NCI-H82 treated with DMSO at 0.1 percent for 48 hours (cell line): Measurements from ENCODE around the gene TRIM9.

Experiments used
- DNase-seq: peaks from one replicate; lab custom pipeline; 2025; ENCODE audit not compliant: unreplicated experiment; lab: John Stamatoyannopoulos, UW

The TRIM9 gene

GRCh38 chr14:51093371-51094281 is 1.3 kb downstream of the TRIM9 start:
- peak; percentile 12 for DNase-seq

DNA sequence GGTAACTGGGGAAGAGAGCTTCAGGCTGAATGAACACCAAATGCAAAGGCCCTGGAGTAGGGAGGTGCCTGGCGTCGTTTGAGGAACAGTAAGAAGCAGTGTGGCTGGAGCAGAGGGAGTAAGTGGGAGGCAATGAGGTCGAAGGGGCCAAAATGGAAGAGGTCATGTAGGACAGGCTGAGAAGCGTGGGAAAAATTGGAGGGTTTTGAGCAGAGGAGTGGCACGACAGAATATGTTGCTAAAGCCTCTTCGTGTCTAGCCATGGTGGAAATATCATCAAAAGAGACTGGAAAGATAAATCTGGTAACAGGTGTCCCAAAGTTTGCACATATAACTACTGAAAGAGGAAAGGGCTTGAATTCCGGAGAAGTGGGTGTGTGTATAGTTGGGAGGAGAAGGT is 1.9 kb downstream of the TRIM9 start:
- no peak for DNase-seq

- DNase-seq: no peak
These were observed 5.6 kb downstream of the TRIM9 start for GRCh38 chr14:51089278-51089677.

- no peak for DNase-seq
These were observed 7.9 kb downstream of the TRIM9 start for GRCh38 chr14:51087031-51087441.

DNA sequence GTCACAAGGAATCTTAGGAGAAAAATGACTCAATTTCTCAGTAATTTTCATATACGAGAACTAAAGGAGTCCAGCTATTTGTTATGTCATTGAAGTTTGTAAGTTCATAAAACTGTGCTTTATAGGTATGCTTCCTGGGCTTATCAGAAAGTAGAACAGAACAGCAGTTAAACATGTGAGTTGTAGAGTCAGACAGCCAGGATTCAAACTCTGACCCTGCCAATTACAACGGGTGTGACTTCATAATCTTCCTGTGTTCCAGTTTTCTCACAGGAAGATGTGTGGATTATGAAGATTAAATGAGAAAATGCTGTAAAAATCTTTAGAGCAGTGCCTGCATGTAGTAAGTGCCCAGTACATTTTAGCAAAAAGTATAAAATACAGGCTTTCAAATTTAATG is 8.9 kb downstream of the TRIM9 start:
- DNase-seq: no peak

- no peak for DNase-seq
These were observed 9.9 kb downstream of the TRIM9 start for GRCh38 chr14:51084962-51085361.

DNA sequence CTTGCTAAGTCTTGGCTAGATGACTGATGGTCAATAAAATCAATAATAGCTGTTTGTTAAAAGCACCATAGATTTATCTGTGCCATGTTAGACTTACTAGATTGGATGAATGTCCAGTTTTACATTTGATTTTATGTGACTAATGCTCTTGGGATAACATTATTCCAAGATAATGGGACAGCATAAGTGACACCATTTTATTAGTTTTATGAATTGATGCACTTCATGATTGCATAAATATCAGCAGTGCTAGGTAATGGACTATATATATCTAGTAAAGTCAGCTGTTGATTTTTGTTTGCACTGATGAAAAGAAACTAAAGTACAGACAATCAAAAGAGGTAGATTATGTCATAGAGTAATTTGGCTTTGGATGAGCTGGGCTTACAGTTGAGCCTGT is 10.4 kb downstream of the TRIM9 start:
- no peak for DNase-seq

DNA sequence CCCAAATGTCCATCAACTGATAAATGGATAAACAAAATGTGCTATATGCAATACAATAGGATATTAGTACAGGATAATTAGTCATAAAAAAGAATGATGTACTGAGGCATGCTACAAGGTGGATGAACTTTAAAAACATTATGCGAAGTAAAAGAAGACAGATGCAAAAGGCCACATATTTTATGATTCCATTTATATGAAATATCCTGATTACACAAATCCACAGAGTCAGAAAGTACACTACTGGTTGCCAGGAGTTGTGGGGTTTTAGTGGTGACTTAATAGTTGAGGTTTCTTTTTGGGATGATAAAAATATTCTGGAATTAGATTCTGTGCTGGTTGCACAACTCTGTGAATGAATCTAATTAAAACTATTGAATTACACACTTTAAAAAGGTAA is 12.6 kb downstream of the TRIM9 start:
- no peak for DNase-seq

- no peak for DNase-seq
These were observed 13.2 kb downstream of the TRIM9 start for GRCh38 chr14:51081712-51082111.

DNA sequence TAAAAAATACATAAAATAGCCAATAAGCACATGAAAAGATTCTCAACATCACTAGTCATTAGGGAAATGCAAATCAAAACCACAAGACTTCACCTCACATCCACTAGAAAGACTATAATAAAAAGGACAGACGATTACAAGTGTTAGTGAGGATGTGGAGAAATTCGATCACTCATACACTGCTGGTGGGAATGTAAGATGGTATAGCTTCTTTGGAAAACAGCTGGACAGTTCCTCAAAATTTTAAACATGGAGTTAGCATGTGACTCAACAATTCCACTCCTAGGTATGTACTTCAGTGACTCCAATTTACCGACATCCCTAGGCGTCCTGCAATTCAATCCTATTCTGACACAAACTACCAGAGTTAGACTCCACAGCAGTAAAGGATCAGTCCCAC is 13.7 kb downstream of the TRIM9 start:
- no peak for DNase-seq

DNA sequence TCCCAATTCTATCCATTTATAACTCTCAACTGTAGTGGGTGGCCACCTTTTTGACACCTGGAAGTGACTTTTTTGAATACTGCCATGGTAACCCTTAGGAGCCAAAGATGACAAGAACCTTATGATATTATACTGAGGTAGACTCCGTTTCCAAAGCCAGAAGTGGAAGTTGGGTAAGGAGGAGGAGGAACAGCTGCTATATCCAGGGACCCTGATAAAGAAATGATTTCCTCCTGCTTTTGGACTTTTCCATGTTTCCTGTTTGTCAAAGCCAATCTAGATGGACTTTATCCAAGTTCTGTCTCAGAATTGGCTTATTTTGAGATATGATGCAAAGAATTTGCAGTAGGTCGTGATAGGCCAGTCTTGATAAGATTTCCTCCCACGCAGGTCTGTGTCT is 14.3 kb downstream of the TRIM9 start:
- DNase-seq: no peak

DNA sequence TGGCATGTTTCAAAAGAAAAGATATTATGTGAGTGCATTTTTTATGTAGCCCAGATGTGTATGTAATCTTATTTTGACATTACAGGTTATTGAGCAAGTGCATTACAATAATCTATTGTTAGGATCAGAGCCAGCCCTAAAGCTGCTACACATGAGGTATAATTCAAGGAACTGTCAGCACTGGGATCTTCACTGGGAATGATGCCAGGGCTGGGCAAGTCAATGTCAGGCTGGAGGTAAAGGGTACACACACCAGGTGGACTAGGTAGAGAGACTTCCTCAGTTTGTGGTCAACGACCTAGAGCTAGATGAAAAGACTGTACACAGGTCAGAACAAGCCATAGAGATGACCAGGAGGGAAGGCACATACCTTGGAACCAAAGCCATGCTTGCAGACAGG is 15.4 kb downstream of the TRIM9 start:
- DNase-seq: no peak

DNA sequence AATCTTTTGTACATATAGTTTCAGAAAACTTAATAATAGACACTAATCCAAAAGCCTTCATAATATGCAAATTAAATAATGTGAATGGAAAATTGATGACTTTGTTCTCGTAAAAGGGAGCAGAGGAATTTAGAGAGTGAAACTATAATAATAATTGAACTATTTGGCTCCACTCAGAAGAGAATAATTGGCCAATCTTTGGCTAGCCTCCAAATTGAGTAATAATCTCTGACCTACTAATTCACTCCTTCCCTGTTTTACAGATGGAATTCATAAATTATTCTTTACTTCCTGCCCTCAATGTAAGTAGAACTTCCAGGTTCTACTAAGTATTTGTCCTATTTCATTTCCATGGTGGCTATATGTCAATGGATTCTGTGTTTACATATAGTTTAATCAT is 15.8 kb downstream of the TRIM9 start:
- DNase-seq: no peak

DNA sequence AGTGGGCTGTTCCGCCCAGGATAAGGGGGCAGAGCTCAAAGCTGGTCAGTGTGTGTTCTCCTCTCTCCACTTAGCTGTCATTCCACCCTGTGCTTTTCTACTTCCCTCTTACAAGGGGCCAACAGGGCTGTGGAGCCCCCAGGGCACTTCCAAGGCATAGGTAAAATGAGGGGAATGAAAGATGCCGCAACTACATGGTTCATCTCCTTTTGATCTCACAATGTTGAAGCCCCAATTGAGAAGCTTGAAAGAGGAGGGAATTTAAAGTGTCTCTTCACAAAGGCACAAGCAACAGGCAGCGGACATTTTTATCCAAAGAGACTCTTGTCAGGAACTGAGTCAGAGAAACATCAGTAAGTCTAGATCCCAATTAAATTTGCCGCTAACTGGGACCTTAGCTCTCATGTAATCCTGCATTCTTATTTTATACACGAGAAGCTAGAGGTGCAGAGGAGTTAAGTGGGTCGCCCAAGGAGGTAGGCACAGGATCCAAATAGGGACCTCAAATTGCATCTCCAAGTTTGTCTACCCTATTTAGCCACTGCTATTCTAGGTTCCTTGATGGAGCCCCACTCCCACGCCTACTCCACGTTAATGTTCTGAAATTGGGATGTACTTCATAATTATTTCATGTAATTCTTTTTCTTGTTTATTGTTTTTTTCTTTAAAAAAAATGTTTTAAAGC is 20.1 kb downstream of the TRIM9 start:
- DNase-seq: no peak

- DNase-seq: no peak
These were observed 21.2 kb downstream of the TRIM9 start for GRCh38 chr14:51073731-51074130.

DNA sequence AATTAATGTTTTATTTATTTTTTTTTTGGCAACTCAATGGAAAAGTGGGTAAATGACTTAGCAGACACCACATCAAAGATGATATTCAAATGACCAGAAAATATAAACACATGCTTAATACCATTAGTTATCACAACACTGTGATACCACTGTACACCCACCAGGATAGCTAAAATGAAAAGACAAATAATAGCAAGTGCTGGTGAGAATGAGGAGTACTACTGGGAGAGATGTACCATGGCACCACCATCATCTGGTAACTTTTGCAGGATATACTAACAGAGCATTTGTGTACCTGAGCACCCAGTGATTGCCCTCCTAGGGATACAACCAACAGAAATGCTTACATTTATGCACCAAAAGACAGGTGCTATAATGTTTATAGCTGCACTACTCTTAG is 21.9 kb downstream of the TRIM9 start:
- DNase-seq: no peak

GRCh38 chr14:51071857-51072256 is 23.0 kb downstream of the TRIM9 start:
- DNase-seq: no peak

- DNase-seq: no peak
These were observed 24.2 kb downstream of the TRIM9 start for GRCh38 chr14:51070726-51071125.

- no peak for DNase-seq
These were observed 25.9 kb downstream of the TRIM9 start for GRCh38 chr14:51069055-51069454.

- no peak for DNase-seq
These were observed 26.6 kb downstream of the TRIM9 start for GRCh38 chr14:51068268-51068667.

GRCh38 chr14:51067295-51067694 is 27.6 kb downstream of the TRIM9 start:
- no peak for DNase-seq

- no peak for DNase-seq
These were observed 28.3 kb downstream of the TRIM9 start for GRCh38 chr14:51066576-51066975.
